ENCODE data around the gene POLE. TPM values are rescaled to one million over a fixed set of nuclear protein-coding genes. Genes with fewer than 3 reads are reported as not detected.
A peak's percentile ranks its signal among the peaks of the same experiment; 100 is the strongest.

Gene POLE
- total RNA-seq, 1 experiment from 2014 or later, result 200 TPM

DNA sequence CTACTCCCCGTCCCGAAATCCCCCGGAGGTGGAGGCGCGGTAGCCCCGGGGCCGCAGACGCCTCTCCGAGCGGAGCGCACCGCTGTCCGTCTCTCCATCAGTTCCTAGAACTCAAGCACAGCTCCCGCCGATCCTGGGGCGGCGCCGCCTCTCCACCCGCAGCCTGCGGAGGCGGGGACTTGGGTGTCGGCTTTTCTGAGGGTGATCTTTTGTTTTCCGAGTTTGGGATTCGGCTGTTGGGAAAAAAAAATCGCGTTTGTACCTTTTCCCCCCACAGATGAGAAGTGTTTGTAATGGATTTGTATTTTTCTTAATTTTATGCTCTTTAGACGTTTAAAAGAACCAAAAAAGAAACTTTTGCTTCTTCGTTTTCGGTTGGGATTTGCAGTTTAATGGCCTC lies 103.4 kb downstream of the POLE start:
- Mint-ChIP-seq H3K36me3 (ENCODE audit: insufficient read depth, unreplicated experiment) (peaks cover 25% of the 10 kb centered on the region), H3K27me3 (ENCODE audit: unreplicated experiment) (peaks cover 7% of the 10 kb centered on the region), H3K27ac (ENCODE audit: unreplicated experiment) (no peak overlapping the region), H3K4me3 (ENCODE audit: low read depth, unreplicated experiment) (no peak overlapping the region), H3K9me3 (ENCODE audit: low read depth, unreplicated experiment) (no peaks in the 10 kb centered on the region), H3K4me1 (ENCODE audit: low read depth, unreplicated experiment) (no peaks in the 10 kb centered on the region)
- no peak for DNase-seq
- CTCF ChIA-PET, result no interaction called here
- BruUV-seq (replicated peaks), result TSS peak; percentile 64
- TF ChIP-seq, protein P1, sequence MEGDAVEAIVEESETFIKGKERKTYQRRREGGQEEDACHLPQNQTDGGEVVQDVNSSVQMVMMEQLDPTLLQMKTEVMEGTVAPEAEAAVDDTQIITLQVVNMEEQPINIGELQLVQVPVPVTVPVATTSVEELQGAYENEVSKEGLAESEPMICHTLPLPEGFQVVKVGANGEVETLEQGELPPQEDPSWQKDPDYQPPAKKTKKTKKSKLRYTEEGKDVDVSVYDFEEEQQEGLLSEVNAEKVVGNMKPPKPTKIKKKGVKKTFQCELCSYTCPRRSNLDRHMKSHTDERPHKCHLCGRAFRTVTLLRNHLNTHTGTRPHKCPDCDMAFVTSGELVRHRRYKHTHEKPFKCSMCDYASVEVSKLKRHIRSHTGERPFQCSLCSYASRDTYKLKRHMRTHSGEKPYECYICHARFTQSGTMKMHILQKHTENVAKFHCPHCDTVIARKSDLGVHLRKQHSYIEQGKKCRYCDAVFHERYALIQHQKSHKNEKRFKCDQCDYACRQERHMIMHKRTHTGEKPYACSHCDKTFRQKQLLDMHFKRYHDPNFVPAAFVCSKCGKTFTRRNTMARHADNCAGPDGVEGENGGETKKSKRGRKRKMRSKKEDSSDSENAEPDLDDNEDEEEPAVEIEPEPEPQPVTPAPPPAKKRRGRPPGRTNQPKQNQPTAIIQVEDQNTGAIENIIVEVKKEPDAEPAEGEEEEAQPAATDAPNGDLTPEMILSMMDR (IDR thresholded peaks at IDR 0.05; ENCODE audit: unreplicated experiment), result no peak
- intact Hi-C loops (cut with micrococcal nuclease; ENCODE audit: unreplicated experiment), result no loop called here

DNA sequence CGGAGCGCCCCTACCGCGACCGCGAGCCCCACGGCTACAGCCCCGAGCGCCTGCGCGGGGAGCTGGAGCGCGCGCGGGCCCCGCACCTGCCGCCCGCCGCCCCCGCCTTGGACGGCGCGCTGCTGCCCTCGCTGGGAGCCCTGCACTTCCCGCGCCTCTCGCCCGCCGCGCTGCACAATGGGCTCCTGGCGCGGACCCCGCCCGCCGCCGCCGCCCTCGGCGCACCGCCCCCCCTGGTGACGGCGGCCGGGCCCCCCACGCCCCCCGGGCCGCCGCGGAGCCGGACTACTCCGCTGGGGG lies 103.8 kb downstream of the POLE start:
- peaks cover 3% of the 10 kb centered on the region for H3K27me3 Mint-ChIP-seq (ENCODE audit: unreplicated experiment)
- no peak overlapping the region for H3K4me3 Mint-ChIP-seq (ENCODE audit: low read depth, unreplicated experiment)
- BruUV-seq (replicated peaks), result no TSS peak
- no peaks in the 10 kb centered on the region for H3K9me3 Mint-ChIP-seq (ENCODE audit: low read depth, unreplicated experiment)
- H3K36me3 Mint-ChIP-seq (ENCODE audit: insufficient read depth, unreplicated experiment), result peaks cover 29% of the 10 kb centered on the region
- intact Hi-C loops (cut with micrococcal nuclease; ENCODE audit: unreplicated experiment), result no loop called here
- no peak for DNase-seq
- no peak overlapping the region for H3K27ac Mint-ChIP-seq (ENCODE audit: unreplicated experiment)
- TF ChIP-seq, protein P1 (IDR thresholded peaks at IDR 0.05; ENCODE audit: unreplicated experiment), result no peak
- H3K4me1 Mint-ChIP-seq (ENCODE audit: low read depth, unreplicated experiment), result no peaks in the 10 kb centered on the region
- CTCF ChIA-PET, result interaction anchor here (0.6 kb wide), 1 partner anchor 67 kb away, joined by 3 read pairs; no protein-coding TSS in a partner anchor

DNA sequence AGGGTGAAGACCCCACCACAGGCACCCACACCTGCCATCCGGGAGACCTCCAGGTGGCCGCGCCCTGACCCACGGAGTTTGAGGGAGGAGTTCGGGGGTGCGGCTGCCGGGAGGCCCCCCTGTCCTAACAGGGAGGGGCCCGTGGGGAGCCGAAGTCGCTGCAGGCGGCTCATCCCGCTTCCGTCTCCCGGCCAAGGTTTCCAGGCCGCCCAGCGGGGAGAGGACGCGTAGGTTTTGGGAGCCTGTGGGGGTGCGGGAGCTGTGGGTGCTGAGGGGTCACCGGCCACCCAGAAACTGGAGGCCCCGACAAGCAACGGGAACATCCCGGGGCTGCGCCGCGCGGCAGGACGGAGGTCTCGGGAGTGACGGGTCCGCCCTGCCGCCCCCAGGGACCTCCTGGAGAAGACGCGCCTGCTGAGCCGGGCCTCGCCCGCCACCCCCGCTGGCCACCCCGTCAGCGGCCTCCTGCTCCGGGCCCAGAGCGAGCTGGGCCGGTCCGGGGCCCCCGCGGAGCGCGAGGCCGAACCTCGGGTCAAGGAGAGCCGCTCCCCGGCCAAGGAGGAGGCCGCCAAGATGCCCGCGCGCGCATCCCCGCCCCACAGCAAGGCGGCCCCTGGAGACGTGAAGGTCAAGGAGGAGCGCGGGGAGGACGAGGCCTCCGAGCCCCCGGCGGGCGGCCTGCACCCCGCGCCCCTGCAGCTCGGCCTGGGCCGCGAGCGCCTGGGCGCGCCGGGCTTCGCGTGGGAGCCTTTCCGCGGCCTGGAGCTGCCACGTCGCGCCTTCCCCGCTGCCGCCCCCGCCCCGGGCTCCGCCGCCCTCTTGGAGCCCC lies 104.3 kb downstream of the POLE start:
- H3K27ac Mint-ChIP-seq (ENCODE audit: unreplicated experiment), result no peak overlapping the region
- H3K36me3 Mint-ChIP-seq (ENCODE audit: insufficient read depth, unreplicated experiment), result peaks cover 35% of the 10 kb centered on the region
- no peaks in the 10 kb centered on the region for H3K9me3 Mint-ChIP-seq (ENCODE audit: low read depth, unreplicated experiment)
- H3K4me3 Mint-ChIP-seq (ENCODE audit: low read depth, unreplicated experiment), result no peak overlapping the region
- TF ChIP-seq, protein P1 (IDR thresholded peaks at IDR 0.05; ENCODE audit: unreplicated experiment), result no peak
- no peaks in the 10 kb centered on the region for H3K4me1 Mint-ChIP-seq (ENCODE audit: low read depth, unreplicated experiment)
- DNase-seq, result no peak
- no peaks in the 10 kb centered on the region for H3K27me3 Mint-ChIP-seq (ENCODE audit: unreplicated experiment)
- no TSS peak for BruUV-seq (replicated peaks)
- CTCF ChIA-PET, result interaction anchor here (0.6 kb wide), 1 partner anchor 67 kb away, joined by 3 read pairs; no protein-coding TSS in a partner anchor
- intact Hi-C loops (cut with micrococcal nuclease; ENCODE audit: unreplicated experiment), result no loop called here

DNA sequence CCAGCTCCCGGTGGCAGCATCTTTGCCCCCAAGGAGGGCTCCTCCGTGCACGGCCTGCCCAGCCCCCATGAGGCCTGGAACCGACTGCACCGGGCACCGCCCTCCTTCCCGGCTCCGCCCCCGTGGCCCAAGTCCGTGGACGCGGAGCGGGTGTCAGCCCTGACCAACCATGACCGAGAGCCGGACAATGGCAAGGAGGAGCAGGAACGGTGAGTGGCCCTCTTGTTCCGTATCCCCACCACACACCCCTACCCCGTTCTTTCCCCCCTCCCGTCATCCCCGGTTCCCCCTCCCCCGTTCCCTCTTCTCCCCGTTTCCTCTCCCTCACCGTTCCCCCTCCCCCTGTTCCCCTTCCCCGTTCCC lies 105.1 kb downstream of the POLE start:
- Mint-ChIP-seq H3K4me3 (ENCODE audit: low read depth, unreplicated experiment) (no peak overlapping the region), H3K4me1 (ENCODE audit: low read depth, unreplicated experiment) (no peaks in the 10 kb centered on the region), H3K27ac (ENCODE audit: unreplicated experiment) (no peak overlapping the region), H3K27me3 (ENCODE audit: unreplicated experiment) (no peaks in the 10 kb centered on the region), H3K9me3 (ENCODE audit: low read depth, unreplicated experiment) (no peaks in the 10 kb centered on the region), H3K36me3 (ENCODE audit: insufficient read depth, unreplicated experiment) (peaks cover 41% of the 10 kb centered on the region)
- TF ChIP-seq, protein P1 (IDR thresholded peaks at IDR 0.05; ENCODE audit: unreplicated experiment), result no peak
- intact Hi-C loops (cut with micrococcal nuclease; ENCODE audit: unreplicated experiment), result no loop called here
- CTCF ChIA-PET, result no interaction called here
- no peak for DNase-seq
- BruUV-seq (replicated peaks), result no TSS peak

Data from Calu3 (cell line).